Stomach smooth muscle (tissue), 2 donors: ENCODE results near the gene PRICKLE2.

ENCODE experiments used
- H3K27ac ChIP-seq: one replicate; pipeline ENCODE4 v1.7.0; 2013; ENCODE audit warnings: mild to moderate bottlenecking, low read length, inconsistent platforms
- H3K27me3 ChIP-seq, 2 donors: one replicate each; pipeline ENCODE4 v1.7.0; 2013; ENCODE audit warnings: low read length in 2 of 2; ENCODE audit not compliant: insufficient read depth in 2 of 2, control insufficient read depth in 1 of 2
- H3K36me3 ChIP-seq, 2 donors: one replicate each; pipeline ENCODE4 v1.7.0; 2013; ENCODE audit warnings: low read length in 2 of 2; ENCODE audit not compliant: control insufficient read depth in 2 of 2, insufficient read depth in 2 of 2
- H3K4me1 ChIP-seq: one replicate; pipeline ENCODE4 v1.7.0; 2013; ENCODE audit warnings: low read length; ENCODE audit not compliant: control insufficient read depth, insufficient read depth
- H3K4me3 ChIP-seq, 2 donors: one replicate each; pipeline ENCODE4 v1.7.0; 2013; ENCODE audit warnings: low read length in 2 of 2
- H3K9ac ChIP-seq, 2 donors: one replicate each; pipeline ENCODE4 v1.7.0; 2013; ENCODE audit warnings: low read length in 2 of 2, mild to moderate bottlenecking in 1 of 2
- H3K9me3 ChIP-seq, 2 donors: one replicate each; pipeline ENCODE4 v1.7.0; 2013; ENCODE audit warnings: low read length in 2 of 2; ENCODE audit not compliant: control insufficient read depth in 2 of 2
- donor health status: healthy.
- donor health status: Pancreatic carcinoma.

Gene PRICKLE2

DNA sequence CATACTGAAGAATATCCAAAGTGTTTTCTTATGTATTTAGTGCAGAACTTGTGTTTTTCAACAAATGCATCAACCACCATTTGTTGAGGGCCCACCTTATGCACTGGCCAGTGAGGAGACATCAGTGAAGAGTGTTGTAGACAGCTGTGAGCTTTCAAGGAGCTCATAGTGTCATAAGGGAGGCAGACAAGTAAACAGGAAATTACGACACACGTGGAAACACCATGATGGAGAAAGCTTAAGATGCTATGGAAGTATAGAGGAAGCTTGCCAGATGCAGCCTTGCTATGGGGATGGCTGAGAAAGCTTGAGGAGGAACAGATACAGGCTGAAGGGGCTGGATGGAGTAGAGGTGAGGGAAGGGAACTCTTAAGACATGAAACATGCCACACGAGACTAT is 151.2 kb downstream of the PRICKLE2 start:
- Histone ChIP-seq H3K27ac (no peak overlapping the region), H3K36me3 (no peaks in the 10 kb centered on the region), H3K4me1 (no peaks in the 10 kb centered on the region), H3K9me3 (no peaks in the 10 kb centered on the region), H3K9ac (no peak overlapping the region), H3K27me3 (no peaks in the 10 kb centered on the region), H3K4me3 (no peak overlapping the region)

DNA sequence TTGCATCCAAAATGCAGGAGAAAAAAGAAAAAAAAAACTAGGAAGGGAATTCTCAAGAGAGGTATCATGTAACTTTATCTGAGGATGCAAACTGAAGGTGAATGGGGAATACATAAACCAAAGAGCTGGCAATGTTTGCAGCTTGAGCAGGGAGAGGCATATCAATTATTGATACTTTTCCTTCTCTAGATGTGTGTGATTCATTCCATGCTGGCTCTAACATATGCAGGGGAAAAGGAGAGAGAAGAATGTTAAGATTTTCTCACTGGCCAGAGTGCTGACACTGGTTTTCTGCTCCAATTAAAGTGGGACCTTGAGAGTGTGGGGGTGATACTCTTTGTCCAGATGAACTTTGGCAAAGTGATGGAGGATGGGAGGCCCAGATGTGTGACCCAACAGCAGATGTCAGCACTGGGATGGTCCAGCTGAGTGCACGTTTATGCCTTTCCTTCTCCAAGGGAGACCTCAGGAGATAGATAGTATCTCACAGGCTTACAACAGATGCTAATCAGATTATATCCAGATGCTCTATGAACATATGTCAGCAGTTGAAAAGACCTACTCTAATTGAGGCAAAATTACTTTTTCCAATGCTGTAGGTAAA is 152.0 kb downstream of the PRICKLE2 start:
- Histone ChIP-seq H3K27ac (no peak overlapping the region), H3K27me3 (no peaks in the 10 kb centered on the region), H3K9me3 (no peaks in the 10 kb centered on the region), H3K9ac (no peak overlapping the region), H3K4me3 (no peak overlapping the region), H3K36me3 (no peaks in the 10 kb centered on the region), H3K4me1 (no peaks in the 10 kb centered on the region)

DNA sequence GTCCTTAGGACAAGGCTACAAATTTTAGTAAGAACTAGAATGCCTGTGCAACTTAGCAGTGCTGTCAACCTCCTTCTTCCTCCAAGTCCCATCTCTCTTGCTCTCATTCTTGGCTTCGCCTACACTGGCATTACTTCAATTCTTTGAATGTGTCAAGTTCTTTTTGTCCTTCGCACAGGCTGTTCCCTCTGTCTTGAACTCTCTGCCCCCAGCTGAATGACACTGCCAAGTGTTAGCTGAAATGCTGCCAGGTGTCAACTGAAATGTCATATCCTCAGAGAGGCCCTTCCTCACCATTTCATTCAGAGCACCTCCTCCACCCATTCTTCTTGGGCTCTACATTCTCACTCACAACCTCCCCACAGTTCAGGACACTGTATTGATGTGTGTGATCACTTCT is 153.1 kb downstream of the PRICKLE2 start:
- Histone ChIP-seq H3K27me3 (no peaks in the 10 kb centered on the region), H3K27ac (no peak overlapping the region), H3K36me3 (no peaks in the 10 kb centered on the region), H3K9me3 (no peaks in the 10 kb centered on the region), H3K4me1 (no peaks in the 10 kb centered on the region), H3K4me3 (no peak overlapping the region), H3K9ac (no peak overlapping the region)

DNA sequence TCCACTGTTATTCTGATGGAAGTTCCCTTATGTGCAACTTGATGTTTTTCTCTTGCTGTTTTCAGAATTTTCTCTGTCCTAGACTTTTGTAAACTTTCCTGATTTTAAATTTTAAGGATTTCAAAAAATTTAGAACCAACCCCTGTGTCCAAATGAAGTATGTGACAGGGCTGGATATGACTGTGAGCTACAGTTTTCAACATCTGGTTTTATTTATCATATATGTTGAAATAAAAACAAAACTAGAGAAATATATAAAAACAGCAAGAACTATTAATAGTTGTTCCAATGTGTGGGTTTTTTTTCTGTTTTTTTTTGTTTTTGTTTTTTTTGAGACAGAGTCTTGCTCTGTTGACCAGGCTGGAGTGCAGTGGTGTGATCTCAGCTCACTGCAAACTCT is 154.6 kb downstream of the PRICKLE2 start:
- Histone ChIP-seq H3K36me3 (no peaks in the 10 kb centered on the region), H3K9me3 (no peaks in the 10 kb centered on the region), H3K4me1 (no peaks in the 10 kb centered on the region), H3K27me3 (no peaks in the 10 kb centered on the region), H3K4me3 (no peak overlapping the region), H3K9ac (no peak overlapping the region), H3K27ac (no peak overlapping the region)

DNA sequence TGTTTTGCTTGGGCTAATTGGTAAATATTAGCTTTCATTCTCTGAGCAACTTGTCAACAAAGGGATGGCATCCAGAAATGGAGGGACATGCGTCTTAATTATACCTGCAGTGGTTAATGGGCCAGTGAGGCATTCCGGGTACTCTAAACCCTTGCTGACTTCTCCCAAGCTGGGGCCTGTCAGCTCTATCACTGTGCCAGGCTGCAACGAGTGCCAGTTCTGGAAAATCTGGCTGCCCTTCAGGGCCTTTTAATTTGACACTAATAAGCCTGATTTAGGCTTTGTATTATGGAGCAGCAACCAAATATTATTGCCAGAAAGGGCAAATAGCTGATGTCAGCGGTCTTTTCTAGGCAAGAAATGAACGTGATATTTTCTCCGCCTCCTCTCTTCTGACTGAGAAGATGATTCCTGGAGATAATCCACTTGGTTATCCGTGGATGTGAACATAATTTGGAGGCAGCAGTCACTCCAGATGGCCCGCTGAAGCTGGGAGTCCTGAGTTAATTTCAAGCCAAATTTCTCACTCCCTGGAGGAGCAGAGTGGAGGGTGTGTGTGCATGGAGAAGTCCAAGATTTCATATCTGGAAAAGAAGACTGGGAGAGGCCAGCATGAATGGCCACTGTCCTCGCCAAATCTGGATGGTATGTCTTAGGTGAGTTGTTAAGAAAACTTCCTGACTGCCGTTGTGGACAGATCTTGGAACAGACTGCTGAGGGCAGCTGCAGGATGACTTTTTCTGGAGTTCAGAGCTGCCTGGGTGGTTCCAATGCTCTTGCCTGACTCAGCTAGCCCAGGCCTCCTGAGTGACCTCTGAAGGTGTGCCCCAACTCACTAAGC is 157.5 kb downstream of the PRICKLE2 start:
- H3K27me3 ChIP-seq, result no peaks in the 10 kb centered on the region
- no peak overlapping the region for H3K9ac ChIP-seq
- H3K9me3 ChIP-seq, result no peaks in the 10 kb centered on the region
- H3K27ac ChIP-seq, result no peak overlapping the region
- no peaks in the 10 kb centered on the region for H3K36me3 ChIP-seq
- H3K4me1 ChIP-seq, result no peaks in the 10 kb centered on the region
- H3K4me3 ChIP-seq, result no peak overlapping the region

DNA sequence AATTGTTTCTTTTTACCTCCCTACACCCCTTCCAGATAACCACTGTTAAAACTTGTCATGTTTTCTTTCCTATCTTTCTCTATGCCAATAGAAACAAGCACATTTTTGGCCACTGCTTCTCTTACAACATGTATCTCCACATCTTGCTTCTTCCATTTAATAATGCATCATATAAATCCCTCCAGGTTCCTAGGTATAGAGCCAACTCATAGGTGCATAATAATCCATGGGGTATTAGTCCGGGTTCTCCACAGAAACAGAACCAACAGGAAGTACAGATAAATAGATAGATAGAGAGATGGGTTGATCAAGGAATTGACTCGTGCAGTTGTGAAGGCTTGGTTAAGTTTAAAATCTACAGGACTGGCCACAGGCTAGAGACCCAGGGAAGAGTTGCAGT is 160.5 kb downstream of the PRICKLE2 start:
- Histone ChIP-seq H3K4me3 (no peak overlapping the region), H3K4me1 (no peaks in the 10 kb centered on the region), H3K9ac (no peak overlapping the region), H3K27me3 (no peaks in the 10 kb centered on the region), H3K36me3 (no peaks in the 10 kb centered on the region), H3K27ac (no peak overlapping the region), H3K9me3 (no peaks in the 10 kb centered on the region)

DNA sequence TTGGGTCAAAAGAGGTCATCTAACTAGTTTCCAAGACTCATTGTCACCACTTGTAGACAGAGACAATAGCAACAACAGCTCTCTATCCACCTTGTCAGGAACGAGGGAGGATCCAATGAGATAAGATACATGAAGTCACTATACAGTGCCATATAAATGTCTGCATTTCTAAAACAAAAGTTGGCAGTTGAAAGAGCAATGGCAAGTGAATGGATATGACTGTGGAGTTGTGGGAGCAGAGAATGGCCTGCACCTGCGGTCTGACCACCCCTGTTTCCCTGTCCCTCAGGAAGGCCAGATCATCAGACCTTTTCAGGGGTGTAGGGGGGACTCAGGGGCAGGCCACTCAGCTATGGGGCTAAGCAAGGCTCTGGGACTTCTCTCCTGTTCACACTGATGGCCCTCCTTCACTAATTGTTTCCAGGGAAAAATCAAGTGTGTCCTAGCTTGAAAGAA is 161.3 kb downstream of the PRICKLE2 start:
- H3K36me3 ChIP-seq, result no peaks in the 10 kb centered on the region
- no peaks in the 10 kb centered on the region for H3K9me3 ChIP-seq
- no peak overlapping the region for H3K4me3 ChIP-seq
- no peaks in the 10 kb centered on the region for H3K27me3 ChIP-seq
- no peak overlapping the region for H3K9ac ChIP-seq
- H3K27ac ChIP-seq, result no peak overlapping the region
- no peaks in the 10 kb centered on the region for H3K4me1 ChIP-seq

DNA sequence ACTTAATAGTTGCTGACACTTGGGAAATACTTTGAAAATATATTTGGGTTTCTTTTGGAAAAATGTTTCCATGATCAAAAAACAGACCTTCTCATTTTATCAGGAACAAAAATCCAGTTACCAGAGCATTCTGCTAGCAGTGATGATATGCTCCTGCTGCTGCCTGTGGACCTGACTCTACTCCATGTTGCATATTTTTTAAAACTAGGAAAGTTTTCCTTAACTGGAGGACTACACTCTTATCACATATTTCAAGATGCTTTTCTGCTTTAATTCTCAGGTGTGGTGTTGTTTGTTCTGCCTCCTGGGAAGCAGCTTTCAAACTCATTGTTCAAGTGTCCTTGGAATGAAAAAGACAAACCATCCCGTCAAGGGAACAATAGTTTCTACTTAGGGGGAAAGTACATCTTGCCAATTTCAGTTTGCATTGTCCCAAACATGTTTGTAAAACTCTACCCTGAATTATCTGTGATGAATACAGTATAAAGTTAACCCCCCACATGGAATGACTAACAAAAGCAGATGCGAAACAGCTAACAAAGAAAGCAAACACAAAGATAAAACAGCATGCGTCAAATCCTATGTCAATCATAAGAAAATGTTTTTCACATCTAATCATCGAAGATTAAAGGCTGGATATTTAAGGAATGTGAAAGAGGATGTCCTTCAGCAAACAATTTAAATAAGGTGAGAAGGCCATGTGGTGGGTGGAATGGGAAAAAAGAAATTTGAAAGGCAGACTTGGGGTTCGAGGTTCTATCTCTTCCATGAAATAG is 161.9 kb downstream of the PRICKLE2 start:
- Histone ChIP-seq H3K36me3 (no peaks in the 10 kb centered on the region), H3K9ac (no peak overlapping the region), H3K9me3 (no peaks in the 10 kb centered on the region), H3K27ac (no peak overlapping the region), H3K4me3 (no peak overlapping the region), H3K4me1 (no peaks in the 10 kb centered on the region), H3K27me3 (no peaks in the 10 kb centered on the region)

DNA sequence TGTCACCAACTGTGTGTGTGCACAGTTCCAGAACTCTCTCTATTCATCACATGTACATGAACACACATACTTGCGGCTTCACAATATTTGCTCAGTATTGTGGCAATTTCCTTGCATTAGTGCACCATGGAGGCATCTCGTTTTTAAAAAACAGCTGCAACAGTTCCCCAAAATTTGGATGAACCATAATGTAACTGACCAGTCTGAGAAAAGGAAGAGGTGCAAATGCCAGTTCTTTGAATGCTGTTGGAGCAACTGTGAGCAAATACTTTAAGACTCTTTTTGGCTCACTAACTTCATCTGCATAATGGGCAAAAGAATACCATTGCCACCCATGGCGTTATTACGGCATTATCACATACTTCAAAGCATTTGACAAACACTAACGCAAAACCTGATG is 163.6 kb downstream of the PRICKLE2 start:
- Histone ChIP-seq H3K27me3 (no peaks in the 10 kb centered on the region), H3K36me3 (no peaks in the 10 kb centered on the region), H3K27ac (no peak overlapping the region), H3K9me3 (no peaks in the 10 kb centered on the region), H3K9ac (no peak overlapping the region), H3K4me1 (no peaks in the 10 kb centered on the region), H3K4me3 (no peak overlapping the region)

DNA sequence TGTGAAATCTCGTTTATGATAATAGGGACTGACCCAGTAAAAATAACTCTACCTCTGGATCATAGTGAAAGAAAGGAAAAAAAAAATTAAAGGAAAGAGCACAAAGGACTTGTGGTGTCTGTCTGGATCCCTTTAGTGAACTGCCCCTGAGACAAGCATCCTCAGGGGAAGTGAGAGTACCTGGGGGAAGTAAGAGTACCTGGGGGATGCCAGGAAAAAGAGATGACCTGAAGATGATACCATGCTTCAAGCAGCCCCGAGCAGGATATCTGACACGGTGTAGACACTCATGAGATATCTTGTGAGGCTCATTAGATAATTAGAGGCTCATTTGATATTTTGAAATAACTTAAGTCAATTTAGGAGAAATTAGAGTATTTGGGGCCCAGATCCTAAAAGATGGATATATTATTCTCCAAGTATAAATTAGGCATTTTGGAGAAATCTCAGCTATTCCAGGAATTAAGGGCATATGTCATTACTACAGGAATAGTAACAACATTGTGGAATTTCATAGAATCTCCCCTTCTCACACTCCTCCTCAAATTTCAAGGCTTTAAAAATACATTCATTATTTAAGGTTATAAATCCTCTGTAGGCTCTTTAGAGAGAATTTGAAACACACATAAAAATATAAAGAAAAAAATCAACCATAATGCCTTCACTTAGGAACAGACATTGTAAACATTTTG is 165.6 kb downstream of the PRICKLE2 start:
- Histone ChIP-seq H3K36me3 (no peaks in the 10 kb centered on the region), H3K27ac (no peak overlapping the region), H3K4me1 (no peaks in the 10 kb centered on the region), H3K4me3 (no peak overlapping the region), H3K9ac (no peak overlapping the region), H3K9me3 (no peaks in the 10 kb centered on the region), H3K27me3 (no peaks in the 10 kb centered on the region)
